Right lobe of liver (tissue), 6 donors: ENCODE measurements around the gene KIAA1671. TPM values are rescaled to one million over a fixed set of nuclear protein-coding genes. Genes with fewer than 3 reads are reported as not detected.

Experiments used
- ATAC-seq, 4 donors: fragments of 200-7000 bp; cut with Tn5 transposase; one replicate each; pipeline ENCODE4 v1.9.1; 2020; ENCODE audit warnings: mild to moderate bottlenecking in 4 of 4, moderate library complexity in 4 of 4
- DNase-seq, 3 donors: peaks; one replicate each; pipeline ENCODE4 v3.0.0-alpha.2; 2020
- H3K27ac ChIP-seq, 3 donors: fragments of 200-600 bp; one replicate each; pipeline ENCODE4 v1.8.0; 2022
- H3K27me3 ChIP-seq, 2 donors: fragments of 200-600 bp; one replicate each; pipeline ENCODE4 v1.8.0; 2022
- H3K36me3 ChIP-seq, 4 donors: fragments of 200-600 bp; sonication (generic) in 1 of 4; one replicate each; pipeline versions ENCODE4 v1.5.1 to v1.8.0; 2017 to 2022; ENCODE audit warnings: control low read depth in 1 of 4
- H3K4me1 ChIP-seq, 4 donors: fragments of 200-600 bp; sonication (generic) in 1 of 4; one replicate each; pipeline versions ENCODE4 v1.5.1 to v1.8.0; 2017 to 2022; ENCODE audit warnings: control low read depth in 1 of 4
- H3K4me3 ChIP-seq, 3 donors: fragments of 200-600 bp; one replicate each; pipeline ENCODE4 v1.8.0; 2022
- H3K9me3 ChIP-seq, 4 donors: fragments of 200-600 bp; sonication (generic) in 1 of 4; one replicate each; pipeline versions ENCODE4 v1.5.1 to v1.8.0; 2017 to 2022; ENCODE audit warnings: control low read depth in 1 of 4
- POLR2A ChIP-seq: fragments of 450-650 bp; IDR thresholded peaks from one replicate; pipeline ENCODE4 v1.6.1; 2017; ENCODE audit warnings: antibody characterized with exemption, mild to moderate bottlenecking
- WGBS: methylation state at CpG from one replicate; pipeline ENCODE4 v1.1.6; 2018; ENCODE audit warnings: low coverage, low lambda C conversion rate; ENCODE audit not compliant: insufficient coverage; ENCODE audit errors: missing lambda C conversion rate; 5-methylcytosine and 5-hydroxymethylcytosine counted together
- intact Hi-C, 2 donors: fragments of 100-400 bp; cut with DNase I; formaldehyde crosslinking; loops; one replicate each; pipeline versions ENCODE4 v1.11.2 to v1.14.1; 2022
- total RNA-seq, 6 experiments: library from RNA; depleted of rRNA in 2 of 6; stranded (reverse); fragments of >200 nt in 2 of 6; fragmentation: NEBNext Ultra II Directional in 3 of 6; extraction: Animal tissue kit (Norgen Biotek cat#: 25700) in 3 of 6; gene quantifications; one replicate each; pipeline versions ENCODE4 v1.1.0 to v1.2.4, GENCODE V29; 2016 to 2023
- TF ChIP-seq, protein P1 (sequence below), 4 donors: fragments of 200-600 bp in 3 of 4; fragments of 450-650 bp in 1 of 4; IDR thresholded peaks; one replicate each; pipeline versions ENCODE4 v1.5.1 to v1.8.0; 2016 to 2022; ENCODE audit warnings: antibody characterized with exemption in 4 of 4, mild to moderate bottlenecking in 2 of 4
- donor health status: DM: no; HTN: yes; CAD: no.
- donor health status: DM: no; HTN: no; CAD: no.
- donor health status: DM: no; HTN: no; CAD: no.
- donor health status: DM: no; HTN: yes; CAD: no.
- donor health status: DM: no; HTN: yes; CAD: no.

Gene KIAA1671
- total RNA-seq, 6 experiments from 2014 or later: 31.1 to 56.6 (median 39.2) TPM

DNA sequence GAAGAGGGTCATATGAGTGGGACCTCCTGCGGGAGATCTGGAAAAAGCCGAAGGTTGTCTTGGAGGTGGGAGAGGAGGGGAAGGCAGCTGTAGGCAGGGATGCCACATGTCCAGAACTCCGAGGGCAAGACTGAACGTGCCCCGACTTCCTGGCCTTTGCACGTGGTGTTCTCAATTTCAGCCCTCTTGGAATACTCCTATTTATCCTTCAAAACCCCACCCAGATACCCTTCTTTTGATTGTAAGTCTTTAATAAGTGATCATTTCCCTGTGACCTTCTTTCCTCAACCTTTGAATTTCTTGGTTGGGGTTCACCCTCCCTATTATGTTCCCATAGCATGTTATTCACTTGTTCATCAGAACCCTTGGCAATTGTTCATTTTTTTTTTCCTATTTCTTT lies 151.9 kb downstream of the KIAA1671 start:
- H3K27ac ChIP-seq: no peak overlapping the region
- H3K9me3 ChIP-seq: no peaks in the 10 kb centered on the region
- intact Hi-C loops: no loop called here
- ATAC-seq (no peak), DNase-seq (no peak)
- H3K4me1 ChIP-seq: peaks cover 0 to 2% (median 0%) of the 10 kb centered on the region in 4 donors
- H3K36me3 ChIP-seq: no peaks in the 10 kb centered on the region
- H3K4me3 ChIP-seq: no peak overlapping the region
- 79% methylated on average over 5 of the region's 6 CpGs for WGBS
- no peaks in the 10 kb centered on the region for H3K27me3 ChIP-seq
- no peak for TF ChIP-seq POLR2A
- TF ChIP-seq, protein P1, sequence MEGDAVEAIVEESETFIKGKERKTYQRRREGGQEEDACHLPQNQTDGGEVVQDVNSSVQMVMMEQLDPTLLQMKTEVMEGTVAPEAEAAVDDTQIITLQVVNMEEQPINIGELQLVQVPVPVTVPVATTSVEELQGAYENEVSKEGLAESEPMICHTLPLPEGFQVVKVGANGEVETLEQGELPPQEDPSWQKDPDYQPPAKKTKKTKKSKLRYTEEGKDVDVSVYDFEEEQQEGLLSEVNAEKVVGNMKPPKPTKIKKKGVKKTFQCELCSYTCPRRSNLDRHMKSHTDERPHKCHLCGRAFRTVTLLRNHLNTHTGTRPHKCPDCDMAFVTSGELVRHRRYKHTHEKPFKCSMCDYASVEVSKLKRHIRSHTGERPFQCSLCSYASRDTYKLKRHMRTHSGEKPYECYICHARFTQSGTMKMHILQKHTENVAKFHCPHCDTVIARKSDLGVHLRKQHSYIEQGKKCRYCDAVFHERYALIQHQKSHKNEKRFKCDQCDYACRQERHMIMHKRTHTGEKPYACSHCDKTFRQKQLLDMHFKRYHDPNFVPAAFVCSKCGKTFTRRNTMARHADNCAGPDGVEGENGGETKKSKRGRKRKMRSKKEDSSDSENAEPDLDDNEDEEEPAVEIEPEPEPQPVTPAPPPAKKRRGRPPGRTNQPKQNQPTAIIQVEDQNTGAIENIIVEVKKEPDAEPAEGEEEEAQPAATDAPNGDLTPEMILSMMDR (IDR thresholded peaks at IDR 0.05): no peak

DNA sequence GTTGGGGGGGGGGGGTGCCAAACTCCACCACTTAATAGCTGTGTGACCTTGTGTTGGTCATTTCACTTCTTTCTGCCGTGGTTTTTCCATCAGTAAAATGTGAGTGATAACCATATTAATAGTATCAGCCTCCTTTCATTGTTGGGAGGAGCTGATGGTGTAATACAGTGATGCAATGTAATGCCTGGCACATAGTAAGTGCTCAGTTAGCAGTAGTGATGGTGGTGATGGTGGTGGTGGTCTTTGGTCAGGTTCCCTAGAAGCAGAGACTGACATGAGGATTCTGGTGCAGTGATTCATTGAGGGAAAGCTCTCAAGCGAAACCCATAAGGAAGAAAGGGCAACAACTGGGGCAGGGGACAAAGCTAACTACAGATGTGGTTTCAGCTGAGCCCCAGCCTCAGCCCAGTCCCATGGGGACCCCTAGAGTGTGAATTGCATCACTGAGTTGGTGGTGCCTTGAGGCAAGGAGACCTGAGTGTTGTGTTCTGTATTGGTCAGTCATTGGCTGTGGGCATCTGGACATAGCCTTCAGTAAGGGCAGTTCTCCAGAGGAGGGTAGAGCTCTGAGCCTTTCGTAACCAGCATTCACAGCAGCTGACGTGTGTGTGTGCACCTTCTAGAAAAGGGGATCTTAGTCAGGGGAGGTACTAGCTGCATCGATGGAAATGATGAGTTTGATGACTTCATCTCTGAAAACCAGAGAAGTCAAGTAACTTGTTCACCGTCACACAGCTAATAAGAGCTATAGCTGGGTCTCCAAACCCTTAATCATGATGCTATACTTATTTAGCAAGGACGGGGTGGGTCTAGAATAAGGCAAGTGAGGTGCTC lies 153.5 kb downstream of the KIAA1671 start:
- ATAC-seq (no peak), DNase-seq (no peak)
- H3K4me3 ChIP-seq: no peak overlapping the region
- 66% methylated on average over 6 of the region's 7 CpGs for WGBS
- intact Hi-C loops: no loop called here
- H3K4me1 ChIP-seq: peaks cover 0 to 8% (median 0%) of the 10 kb centered on the region in 4 donors
- no peak overlapping the region for H3K27ac ChIP-seq
- no peaks in the 10 kb centered on the region for H3K36me3 ChIP-seq
- TF ChIP-seq, protein P1 (IDR thresholded peaks at IDR 0.05): no peak
- no peak for TF ChIP-seq POLR2A
- no peaks in the 10 kb centered on the region for H3K9me3 ChIP-seq
- no peaks in the 10 kb centered on the region for H3K27me3 ChIP-seq

GRCh38 chr22:25109878-25110595 lies 157.5 kb downstream of the KIAA1671 start:
- peak; percentile 59 to 74 (median 69) for ATAC-seq
- DNase-seq: peak; percentile 68 to 91 (median 79)

DNA sequence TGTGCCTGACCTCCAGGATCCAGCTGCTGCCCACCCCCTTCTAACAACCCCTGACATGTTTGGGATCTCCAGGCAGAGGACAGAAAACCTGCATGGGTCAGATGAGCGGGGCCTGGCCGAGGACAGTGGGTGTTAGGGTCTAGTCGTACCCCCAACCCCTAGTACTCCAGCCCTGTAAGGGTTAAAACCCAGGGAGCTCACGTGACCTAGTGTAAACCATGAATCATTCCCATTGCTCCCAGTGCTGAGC lies 158.0 kb downstream of the KIAA1671 start:
- TF ChIP-seq POLR2A: no peak
- TF ChIP-seq, protein P1 (IDR thresholded peaks at IDR 0.05): no peak
- no peaks in the 10 kb centered on the region for H3K27me3 ChIP-seq
- peak overlapping the region; percentile 50 to 91 (median 79) for H3K4me3 ChIP-seq
- no peaks in the 10 kb centered on the region for H3K9me3 ChIP-seq
- WGBS: 40% methylated on average over 1 of the region's 4 CpGs
- H3K27ac ChIP-seq: peak overlapping the region; percentile 65 to 97 (median 90)
- no peak for DNase-seq
- no peaks in the 10 kb centered on the region for H3K36me3 ChIP-seq
- peaks cover 0 to 33% (median 0%) of the 10 kb centered on the region in 4 donors for H3K4me1 ChIP-seq
- no peak for ATAC-seq
- intact Hi-C loops: loop anchor here in 1 of 2 donors (5.0 kb wide), 1 partner anchor 57 kb away; no protein-coding TSS in a partner anchor

More at GRCh38 chr22:25109878-25110595, 157.5 kb downstream of the KIAA1671 start:
- Histone ChIP-seq H3K9me3 (no peaks in the 10 kb centered on the region), H3K27ac (peak overlapping the region; percentile 65 to 97 (median 90)), H3K4me1 (peaks cover 0 to 29% (median 0%) of the 10 kb centered on the region in 4 donors), H3K27me3 (no peaks in the 10 kb centered on the region), H3K36me3 (no peaks in the 10 kb centered on the region), H3K4me3 (peak overlapping the region; percentile 50 to 91 (median 79))
- intact Hi-C loops: loop anchor here in 1 of 2 donors (5.0 kb wide), 1 partner anchor 57 kb away; no protein-coding TSS in a partner anchor
- 60% methylated on average over 5 of the region's 6 CpGs for WGBS
- TF ChIP-seq, protein P1 (IDR thresholded peaks at IDR 0.05): no peak
- no peak for TF ChIP-seq POLR2A
